ENCODE results near the gene DNM3.

- TF ChIP-seq CTCF (IDR thresholded peaks at IDR 0.05) (no peak), POLR2A (IDR thresholded peaks at IDR 0.05) (no peak), EP300 (IDR thresholded peaks at IDR 0.05) (no peak)
These were observed 343.9 kb downstream of the DNM3 start for GRCh38 chr1:172185211-172185610.
